ENCODE data around the gene P2RY4. TPM values are rescaled to one million over a fixed set of nuclear protein-coding genes. Genes with fewer than 3 reads are reported as not detected.

Gene P2RY4
- not detected for total RNA-seq (2013)
- polyA plus RNA-seq (under 1 TPM in 1 of 3 donors, not detected in 2; 0.36 TPM), polyA minus RNA-seq (0.69 TPM in 1 of 2 replicates, not detected in the other), total RNA-seq (0 to 0.23 (median 0) reads per million in 11 experiments)

DNA sequence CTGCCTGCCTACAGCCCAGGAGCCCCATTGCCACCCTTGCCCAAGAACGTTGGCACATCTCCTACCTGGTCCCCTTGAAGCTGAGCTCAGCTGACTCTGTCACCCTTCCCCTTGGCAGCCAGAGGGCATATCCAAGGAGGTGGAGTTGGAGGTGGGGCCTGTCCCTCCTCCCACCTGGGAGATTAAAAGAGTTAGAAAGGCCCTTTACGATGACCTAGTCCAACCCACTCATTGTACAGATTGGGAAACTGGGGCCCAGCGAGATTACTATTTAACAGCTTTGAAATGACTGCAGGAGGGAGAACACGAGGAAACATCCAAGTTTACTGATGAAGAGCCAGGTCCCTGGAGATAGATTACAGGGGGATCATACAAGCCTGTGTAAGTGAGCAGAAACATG is at the start of gene P2RY4:
Gene P2RY4 (minus strand): TSS at position 101 of the 400 bp plus-strand sequence. CDS start 580 bp downstream, outside the sequence.
- Histone ChIP-seq H3K27ac (ENCODE audit: low read depth in 1 of 2, low read length in 2 of 2) (no peak within 1 kb of the TSS), H4K20me1 (ENCODE audit: insufficient read depth, low read length) (no peaks in the 10 kb centered on the region), H3K36me3 (replicated peaks in 1 of 2; ENCODE audit: control insufficient read depth in 1 of 2, insufficient read depth in 2 of 2, low read length in 2 of 2) (no peaks in the 10 kb centered on the region), H3K27me3 (ENCODE audit: control insufficient read depth in 2 of 2, insufficient read depth in 2 of 2, low read length in 2 of 2) (no peaks in the 10 kb centered on the region), H3K4me3 (replicated peaks in 1 of 3; ENCODE audit: low read depth in 2 of 3, low read length in 3 of 3) (no peak within 1 kb of the TSS), H3K79me2 (ENCODE audit: insufficient read depth, low read length) (no peaks in the 10 kb centered on the region), H2AFZ (ENCODE audit: insufficient read depth, low read depth, low read length, poor library complexity, severe bottlenecking) (no peak within 1 kb of the TSS), H3K4me2 (replicated peaks; ENCODE audit: extremely low read depth, low read length, poor library complexity, severe bottlenecking) (no peak within 1 kb of the TSS), H3K9ac (ENCODE audit: insufficient read depth, low read length, poor library complexity, severe bottlenecking) (no peak within 1 kb of the TSS), H3K9me3 (replicated peaks in 1 of 2; ENCODE audit: control insufficient read depth in 1 of 2, insufficient read depth in 1 of 2, low read length in 2 of 2) (no peaks in the 10 kb centered on the region), H3K4me1 (ENCODE audit: control insufficient read depth in 1 of 2, insufficient read depth in 2 of 2, low read length in 2 of 2) (no peaks in the 10 kb centered on the region)
- intact Hi-C loops (cut with micrococcal nuclease), result no loop called here
- H3K27ac Mint-ChIP-seq, result no peak within 1 kb of the TSS
- no peaks in the 10 kb centered on the region for H3K4me1 Mint-ChIP-seq
- no CpG with 5 or more reads among the region's 4 CpGs for WGBS (ENCODE audit: insufficient coverage)
- peaks cover 0 to 8% (median 3%) of the 10 kb centered on the region in 3 donors for H3K27me3 Mint-ChIP-seq (ENCODE audit: low read depth in 3 of 3)
- peaks cover 0 to 8% (median 2%) of the 10 kb centered on the region in 7 donors for H3K9me3 Mint-ChIP-seq
- DNase-seq, result no peak
- TF ChIP-seq, protein P1, sequence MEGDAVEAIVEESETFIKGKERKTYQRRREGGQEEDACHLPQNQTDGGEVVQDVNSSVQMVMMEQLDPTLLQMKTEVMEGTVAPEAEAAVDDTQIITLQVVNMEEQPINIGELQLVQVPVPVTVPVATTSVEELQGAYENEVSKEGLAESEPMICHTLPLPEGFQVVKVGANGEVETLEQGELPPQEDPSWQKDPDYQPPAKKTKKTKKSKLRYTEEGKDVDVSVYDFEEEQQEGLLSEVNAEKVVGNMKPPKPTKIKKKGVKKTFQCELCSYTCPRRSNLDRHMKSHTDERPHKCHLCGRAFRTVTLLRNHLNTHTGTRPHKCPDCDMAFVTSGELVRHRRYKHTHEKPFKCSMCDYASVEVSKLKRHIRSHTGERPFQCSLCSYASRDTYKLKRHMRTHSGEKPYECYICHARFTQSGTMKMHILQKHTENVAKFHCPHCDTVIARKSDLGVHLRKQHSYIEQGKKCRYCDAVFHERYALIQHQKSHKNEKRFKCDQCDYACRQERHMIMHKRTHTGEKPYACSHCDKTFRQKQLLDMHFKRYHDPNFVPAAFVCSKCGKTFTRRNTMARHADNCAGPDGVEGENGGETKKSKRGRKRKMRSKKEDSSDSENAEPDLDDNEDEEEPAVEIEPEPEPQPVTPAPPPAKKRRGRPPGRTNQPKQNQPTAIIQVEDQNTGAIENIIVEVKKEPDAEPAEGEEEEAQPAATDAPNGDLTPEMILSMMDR (IDR thresholded peaks at IDR 0.05), result no peak
- H3K4me3 Mint-ChIP-seq, result no peak within 1 kb of the TSS
- no peaks in the 10 kb centered on the region for H3K36me3 Mint-ChIP-seq

DNA sequence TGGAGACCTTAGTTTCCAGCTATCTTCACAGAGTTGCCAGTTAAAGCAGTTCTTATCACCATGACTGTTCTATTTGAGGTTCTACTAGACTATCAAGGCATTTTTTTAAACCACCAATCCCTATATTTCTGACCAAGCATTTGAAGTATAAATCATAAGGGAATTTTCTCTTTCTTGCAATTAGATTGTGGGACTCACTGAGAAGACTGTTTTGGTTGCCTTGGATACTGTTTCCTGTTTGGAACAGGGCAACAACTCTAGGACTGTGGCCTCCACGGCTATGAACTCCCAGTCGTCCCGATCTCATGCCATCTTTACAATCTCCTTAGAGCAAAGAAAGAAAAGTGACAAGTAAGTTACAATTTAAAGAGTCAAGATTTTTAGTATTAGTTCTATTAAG is 41.7 kb upstream of the P2RY4 start:
- no peaks in the 10 kb centered on the region for H3K9me3 ChIP-seq (replicated peaks in 1 of 2; ENCODE audit: control insufficient read depth in 1 of 2, insufficient read depth in 1 of 2, low read length in 2 of 2)
- no CpG with 5 or more reads among the region's 3 CpGs for WGBS (ENCODE audit: insufficient coverage)
- H3K27ac ChIP-seq (ENCODE audit: low read depth in 1 of 2, low read length in 2 of 2), result no peak overlapping the region
- H3K36me3 ChIP-seq (replicated peaks in 1 of 2; ENCODE audit: control insufficient read depth in 1 of 2, insufficient read depth in 2 of 2, low read length in 2 of 2), result peaks cover 4 to 35% of the 10 kb centered on the region in 2 donors
- H2AFZ ChIP-seq (ENCODE audit: insufficient read depth, low read depth, low read length, poor library complexity, severe bottlenecking), result no peak overlapping the region
- no peaks in the 10 kb centered on the region for H3K9me3 Mint-ChIP-seq
- no peak overlapping the region for H3K4me3 ChIP-seq (replicated peaks in 1 of 3; ENCODE audit: low read depth in 2 of 3, low read length in 3 of 3)
- no peak overlapping the region for H3K4me3 Mint-ChIP-seq
- no peak for DNase-seq
- intact Hi-C loops (cut with micrococcal nuclease), result no loop called here
- no peaks in the 10 kb centered on the region for H3K4me1 ChIP-seq (ENCODE audit: control insufficient read depth in 1 of 2, insufficient read depth in 2 of 2, low read length in 2 of 2)
- H4K20me1 ChIP-seq (ENCODE audit: insufficient read depth, low read length), result no peaks in the 10 kb centered on the region
- no peaks in the 10 kb centered on the region for H3K4me1 Mint-ChIP-seq
- H3K36me3 Mint-ChIP-seq, result peaks cover 37 to 38% of the 10 kb centered on the region in 2 donors
- TF ChIP-seq, protein P1 (IDR thresholded peaks at IDR 0.05), result no peak
- H3K4me2 ChIP-seq (replicated peaks; ENCODE audit: extremely low read depth, low read length, poor library complexity, severe bottlenecking), result no peak overlapping the region
- H3K27me3 ChIP-seq (ENCODE audit: control insufficient read depth in 2 of 2, insufficient read depth in 2 of 2, low read length in 2 of 2), result no peaks in the 10 kb centered on the region
- peak overlapping the region in 1 of 7 donors; percentile 31 for H3K27ac Mint-ChIP-seq
- no peak overlapping the region for H3K9ac ChIP-seq (ENCODE audit: insufficient read depth, low read length, poor library complexity, severe bottlenecking)
- no peaks in the 10 kb centered on the region for H3K79me2 ChIP-seq (ENCODE audit: insufficient read depth, low read length)
- H3K27me3 Mint-ChIP-seq (ENCODE audit: low read depth in 3 of 3), result no peaks in the 10 kb centered on the region

Measured in CD14-positive monocyte (primary cell).